Measurements from ENCODE around the gene TAGLN2. TPM values are rescaled to one million over a fixed set of nuclear protein-coding genes. Genes with fewer than 3 reads are reported as not detected.

The TAGLN2 gene
- total and polyA plus RNA-seq, 2 experiments from 2014 or later = 122 to 292 TPM

GRCh38 chr1:159972443-159973205, 47.3 kb upstream of the TAGLN2 start:
- Histone ChIP-seq H3K4me2 (no peak overlapping the region), H3K27me3 (no peaks in the 10 kb centered on the region), H2AFZ (no peak overlapping the region), H3K9me3 (ENCODE audit: low read depth) (no peaks in the 10 kb centered on the region), H3K79me2 (no peaks in the 10 kb centered on the region), H3K4me1 (ENCODE audit: insufficient read depth) (peaks cover 23% of the 10 kb centered on the region), H4K20me1 (ENCODE audit: insufficient read depth, poor library complexity, severe bottlenecking) (no peaks in the 10 kb centered on the region), H3K27ac (no peak overlapping the region), H3K9me2 (replicated peaks; ENCODE audit: insufficient read depth) (no peaks in the 10 kb centered on the region), H3K4me3 (no peak overlapping the region), H3K36me3 (replicated peaks; ENCODE audit: insufficient read depth, low read depth) (no peaks in the 10 kb centered on the region)
- over 99% methylated on average over 7 of the region's 8 CpGs for WGBS (ENCODE audit: low lambda C conversion rate, missing lambda C conversion rate)
- DNase-seq (ENCODE audit: low spot score) = no peak
- TF ChIP-seq CTCF (IDR thresholded peaks at IDR 0.05; ENCODE audit: poor library complexity) = no peak
- no peak for TF ChIP-seq EZH2 (IDR thresholded peaks at IDR 0.05; ENCODE audit: borderline replicate concordance)
- TF ChIP-seq EZH2phosphoT487 (IDR thresholded peaks at IDR 0.05; ENCODE audit: low read depth, severe bottlenecking, unreplicated experiment) = no peak

- no peak for TF ChIP-seq CTCF (IDR thresholded peaks at IDR 0.05; ENCODE audit: poor library complexity)
- no peak for TF ChIP-seq EZH2phosphoT487 (IDR thresholded peaks at IDR 0.05; ENCODE audit: low read depth, severe bottlenecking, unreplicated experiment)
- no peak for TF ChIP-seq EZH2 (IDR thresholded peaks at IDR 0.05; ENCODE audit: borderline replicate concordance)
- H3K4me3 ChIP-seq = no peak overlapping the region
- 18% methylated on average over 9 of the region's 9 CpGs for WGBS (ENCODE audit: low lambda C conversion rate, missing lambda C conversion rate)
- DNase-seq (ENCODE audit: low spot score) = peak; percentile 84
- no peaks in the 10 kb centered on the region for H3K9me3 ChIP-seq (ENCODE audit: low read depth)
- no peak overlapping the region for H2AFZ ChIP-seq
- H3K36me3 ChIP-seq (replicated peaks; ENCODE audit: insufficient read depth, low read depth) = no peaks in the 10 kb centered on the region
- peak overlapping the region; percentile 3 for H3K4me2 ChIP-seq
- H4K20me1 ChIP-seq (ENCODE audit: insufficient read depth, poor library complexity, severe bottlenecking) = no peaks in the 10 kb centered on the region
- H3K27me3 ChIP-seq = no peaks in the 10 kb centered on the region
- H3K9me2 ChIP-seq (replicated peaks; ENCODE audit: insufficient read depth) = no peaks in the 10 kb centered on the region
- peak overlapping the region; percentile 78 for H3K27ac ChIP-seq
- H3K79me2 ChIP-seq = no peaks in the 10 kb centered on the region
- peaks cover 23% of the 10 kb centered on the region for H3K4me1 ChIP-seq (ENCODE audit: insufficient read depth)
Measured at GRCh38 chr1:159970932-159971342, 45.6 kb upstream of the TAGLN2 start.

GRCh38 chr1:159968901-159969300, 43.6 kb upstream of the TAGLN2 start:
- H4K20me1 ChIP-seq (ENCODE audit: insufficient read depth, poor library complexity, severe bottlenecking) = no peaks in the 10 kb centered on the region
- no peak overlapping the region for H3K27ac ChIP-seq
- no peak overlapping the region for H3K4me3 ChIP-seq
- H3K27me3 ChIP-seq = no peaks in the 10 kb centered on the region
- H3K9me2 ChIP-seq (replicated peaks; ENCODE audit: insufficient read depth) = no peaks in the 10 kb centered on the region
- no peaks in the 10 kb centered on the region for H3K36me3 ChIP-seq (replicated peaks; ENCODE audit: insufficient read depth, low read depth)
- 97% methylated on average over 3 of the region's 3 CpGs for WGBS (ENCODE audit: low lambda C conversion rate, missing lambda C conversion rate)
- TF ChIP-seq EZH2phosphoT487 (IDR thresholded peaks at IDR 0.05; ENCODE audit: low read depth, severe bottlenecking, unreplicated experiment) (no peak), EZH2 (IDR thresholded peaks at IDR 0.05; ENCODE audit: borderline replicate concordance) (no peak), CTCF (IDR thresholded peaks at IDR 0.05; ENCODE audit: poor library complexity) (no peak)
- no peak overlapping the region for H3K4me2 ChIP-seq
- no peak overlapping the region for H2AFZ ChIP-seq
- no peaks in the 10 kb centered on the region for H3K9me3 ChIP-seq (ENCODE audit: low read depth)
- no peaks in the 10 kb centered on the region for H3K79me2 ChIP-seq
- H3K4me1 ChIP-seq (ENCODE audit: insufficient read depth) = peaks cover 23% of the 10 kb centered on the region
- DNase-seq (ENCODE audit: low spot score) = no peak

Data from hepatocyte (in vitro differentiated cells).